OCI-M2 (cell line): ENCODE results near the gene HINFP.
"Not testable (repeated sequence)": the region's sequence is repeated elsewhere in the genome, so short reads cannot be mapped to it uniquely, and the experiment has no call there.

Source experiments
- DNase-seq: peaks from one replicate; lab custom pipeline; 2025; ENCODE audit not compliant: unreplicated experiment; lab: John Stamatoyannopoulos, UW

Gene HINFP

GRCh38 chr11:119116601-119117000 lies 4.8 kb upstream of the HINFP start:
- DNase-seq: no peak

- no peak for DNase-seq
These were observed 4.2 kb upstream of the HINFP start for GRCh38 chr11:119117004-119117706.

DNA sequence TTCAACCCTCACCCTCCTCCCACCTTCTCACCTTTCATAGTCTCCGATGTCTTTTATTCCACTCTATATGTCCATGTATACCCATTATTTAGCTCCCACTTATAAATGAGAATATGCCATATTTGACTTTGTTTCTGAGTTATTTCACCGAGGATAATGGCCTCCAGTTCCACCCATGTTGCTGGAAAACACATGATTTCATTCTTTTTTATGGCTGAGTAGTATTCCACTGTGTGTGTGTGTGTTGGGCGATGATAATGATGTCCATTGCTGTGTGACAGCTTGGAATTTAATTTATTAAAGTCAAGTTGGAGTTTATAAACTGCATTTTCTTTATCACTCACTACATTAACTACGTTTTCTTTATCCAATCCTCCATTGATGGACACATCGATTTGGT lies 3.2 kb upstream of the HINFP start:
- no peak for DNase-seq

DNA sequence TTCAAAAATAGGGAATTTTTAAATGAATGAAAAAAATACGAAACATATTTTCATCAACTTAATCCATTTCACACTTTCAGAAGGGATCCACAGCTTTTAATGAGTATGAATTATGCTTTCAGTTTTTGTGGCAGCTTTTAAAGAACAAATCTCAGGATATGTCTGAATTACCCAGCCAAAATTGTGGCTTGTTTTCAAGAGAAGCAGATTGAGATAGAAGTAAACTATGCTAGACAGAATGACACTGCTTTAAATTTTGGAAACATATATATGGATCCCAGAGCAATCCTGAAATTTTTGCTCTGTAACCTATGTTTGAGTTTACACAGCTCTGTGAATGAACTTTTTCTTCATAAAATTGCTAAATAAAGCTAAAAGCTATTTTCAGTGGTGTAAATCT lies 2.4 kb upstream of the HINFP start:
- DNase-seq: no peak

- DNase-seq: no peak
These were observed 757 bp upstream of the HINFP start for GRCh38 chr11:119120639-119121007.

DNA sequence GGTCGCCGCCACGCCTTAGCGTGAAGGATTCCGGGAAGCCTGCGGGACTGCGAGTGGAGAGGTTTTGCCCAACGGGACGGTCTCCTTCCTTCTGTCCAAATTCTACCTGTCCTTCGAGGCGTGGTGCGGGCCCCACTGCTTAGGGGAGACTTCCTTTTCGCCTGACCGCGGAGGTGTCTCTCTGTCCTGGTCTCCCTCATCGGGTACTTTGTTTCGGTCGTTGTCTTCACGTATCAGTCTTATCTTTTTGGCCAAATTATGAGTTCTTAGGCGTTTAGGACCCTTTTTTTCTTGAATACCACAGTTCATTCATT lies 388 bp downstream of the HINFP start:
- DNase-seq: no peak

DNA sequence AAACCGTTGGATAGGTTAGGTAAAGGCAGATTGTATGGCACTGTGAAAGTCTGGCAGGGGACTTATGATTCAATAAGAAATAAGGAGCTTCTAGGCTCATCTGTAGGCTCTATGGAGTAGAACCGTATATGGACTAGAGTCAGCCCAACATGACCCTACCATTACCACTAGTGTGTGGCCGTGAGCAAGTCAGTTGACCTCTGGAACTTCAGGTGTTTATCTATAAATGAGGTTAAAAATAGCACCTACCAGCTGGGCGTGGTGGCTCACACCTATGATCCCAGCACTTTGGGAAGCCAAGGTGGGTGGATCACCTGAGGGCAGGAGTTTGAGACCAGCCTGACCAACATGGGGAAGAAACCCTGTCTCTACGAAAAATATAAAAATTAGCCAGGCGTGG lies 4.4 kb downstream of the HINFP start:
- DNase-seq: no peak

GRCh38 chr11:119126675-119127268 lies 5.4 kb downstream of the HINFP start:
- no peak for DNase-seq

- DNase-seq: no peak
These were observed 9.3 kb downstream of the HINFP start for GRCh38 chr11:119130662-119131061.

DNA sequence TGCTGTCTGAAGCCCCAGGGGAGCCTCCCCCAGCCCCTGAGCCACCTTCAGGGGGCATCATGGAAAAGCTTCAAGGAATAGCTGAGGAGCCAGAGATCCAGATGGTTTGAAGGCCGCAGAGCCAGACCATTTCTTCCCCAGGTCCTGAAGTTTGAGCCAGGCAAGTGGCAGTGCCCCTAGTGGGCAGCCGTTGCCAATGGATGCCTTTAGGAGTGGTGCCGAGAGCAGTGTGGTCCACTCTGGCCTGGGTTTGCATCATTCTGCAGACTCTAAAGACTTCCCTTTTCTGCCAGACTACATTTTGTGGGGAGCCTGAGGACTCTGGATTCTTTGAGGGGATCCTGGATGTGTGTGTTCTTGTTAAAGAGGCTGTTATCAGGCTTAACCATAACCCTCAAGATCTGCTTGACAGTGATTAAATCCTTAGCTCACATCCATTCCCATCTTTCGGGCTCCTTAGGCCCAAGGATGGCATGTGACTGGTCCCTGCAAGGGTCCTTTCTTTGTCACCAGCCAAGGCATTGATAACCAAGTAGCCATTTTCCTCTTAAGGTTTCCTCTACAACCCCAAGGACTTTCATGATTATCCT lies 13.1 kb downstream of the HINFP start:
- no peak for DNase-seq

DNA sequence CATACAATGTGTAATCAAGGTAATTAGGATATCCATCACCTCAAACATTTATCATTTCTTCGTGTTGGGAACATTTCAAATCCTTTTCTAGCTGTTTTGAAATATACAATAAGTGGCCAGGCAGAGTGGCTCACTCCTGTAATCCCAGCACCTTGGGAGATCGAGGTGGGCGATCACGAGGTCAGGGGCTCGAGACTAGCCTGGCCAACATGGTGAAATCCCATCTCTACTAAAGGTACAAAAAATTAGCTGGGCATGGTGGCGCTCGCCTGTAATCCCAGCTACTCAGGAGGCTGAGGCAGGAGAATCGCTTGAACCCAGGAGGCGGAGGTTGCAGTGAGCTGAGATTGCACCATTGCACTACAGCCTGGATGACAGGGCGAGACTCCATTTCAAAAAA lies 17.9 kb downstream of the HINFP start:
- DNase-seq: not testable (repeated sequence)

DNA sequence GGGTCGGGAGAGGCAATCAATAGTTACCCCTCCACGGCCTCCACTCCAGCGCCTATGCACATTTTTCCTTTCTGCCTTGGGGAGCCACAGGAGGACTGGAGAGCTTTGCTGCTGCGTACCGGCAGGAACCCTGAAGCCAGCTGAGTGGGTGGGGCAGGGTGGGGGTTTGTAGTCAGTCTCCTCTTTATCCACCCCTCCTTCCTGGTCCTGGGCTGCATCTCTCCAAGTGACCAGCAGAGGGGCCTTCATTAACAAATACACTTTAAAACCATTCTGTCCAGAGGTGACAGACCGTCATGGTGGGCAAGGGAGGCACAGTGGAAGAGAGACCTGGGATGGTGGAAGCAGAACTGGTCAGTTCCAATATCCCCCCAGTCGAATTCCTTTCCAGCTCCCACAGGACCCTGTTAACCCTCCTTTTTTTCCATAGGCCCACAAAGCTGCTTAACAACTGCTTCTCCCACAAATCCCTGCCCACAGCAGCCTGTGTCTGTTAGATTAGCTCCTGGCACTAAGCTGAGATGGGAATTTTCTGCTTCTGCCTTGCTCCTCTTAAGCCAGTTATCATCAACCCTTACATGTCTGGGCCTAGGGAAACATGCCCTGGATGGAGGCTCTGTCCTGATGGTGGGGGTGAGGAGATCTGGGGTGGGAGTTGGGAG lies 23.6 kb downstream of the HINFP start:
- DNase-seq: no peak

DNA sequence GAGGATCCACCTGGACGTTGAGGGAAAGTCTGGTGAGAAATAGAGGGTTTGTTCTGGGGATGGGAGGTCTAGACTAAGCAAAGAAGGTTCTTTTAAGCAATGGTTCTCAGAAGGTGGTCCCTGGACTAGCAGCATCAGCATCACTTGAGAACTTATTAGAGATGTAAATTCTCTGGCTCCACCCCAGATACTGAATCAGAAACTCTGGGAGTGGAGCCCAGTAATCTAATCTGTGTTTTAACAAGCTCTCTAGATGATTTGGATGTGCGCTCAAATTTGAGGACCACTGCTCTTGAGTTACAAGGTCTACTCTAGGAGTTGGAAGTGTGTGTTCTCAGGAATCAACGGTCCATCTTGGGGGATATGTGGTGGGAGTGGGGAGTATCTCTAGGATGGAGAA lies 24.2 kb downstream of the HINFP start:
- no peak for DNase-seq

DNA sequence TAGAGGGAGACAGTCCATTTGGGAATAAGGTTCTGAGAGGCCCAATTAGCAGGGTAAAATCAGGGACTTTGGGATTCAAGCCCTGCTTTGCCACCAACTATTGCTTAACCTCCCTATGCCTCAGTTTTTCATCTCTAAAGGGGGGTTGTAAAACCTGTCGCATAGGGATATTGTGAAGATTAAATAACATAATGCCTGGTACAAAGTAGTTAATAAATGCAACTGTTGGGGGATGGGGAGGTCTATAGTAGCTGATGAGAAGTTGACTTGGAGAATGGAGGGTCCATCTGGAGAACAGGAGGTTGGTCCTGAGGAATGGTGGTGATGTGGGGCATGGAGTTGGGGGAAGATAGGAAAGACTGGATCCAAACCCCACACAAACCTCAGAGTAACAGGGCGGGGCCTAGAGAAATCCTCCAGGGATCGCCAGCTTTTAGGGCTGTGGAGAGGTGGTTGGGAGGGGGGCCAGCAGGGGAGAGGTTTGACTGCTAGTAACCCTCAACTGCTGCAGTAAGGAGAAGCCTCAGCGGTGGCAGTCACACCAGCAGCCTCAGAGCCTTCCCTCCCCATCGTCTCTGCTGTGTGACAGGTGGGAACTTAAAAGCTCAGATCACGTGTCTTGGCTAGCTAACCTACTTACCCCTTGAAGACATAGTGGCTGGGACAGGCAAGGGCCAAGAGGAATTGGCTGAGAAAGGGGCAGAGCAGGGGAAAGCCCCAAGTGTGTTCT lies 26.4 kb downstream of the HINFP start:
- DNase-seq: no peak

- DNase-seq: no peak
These were observed 27.3 kb downstream of the HINFP start for GRCh38 chr11:119148720-119149017.

DNA sequence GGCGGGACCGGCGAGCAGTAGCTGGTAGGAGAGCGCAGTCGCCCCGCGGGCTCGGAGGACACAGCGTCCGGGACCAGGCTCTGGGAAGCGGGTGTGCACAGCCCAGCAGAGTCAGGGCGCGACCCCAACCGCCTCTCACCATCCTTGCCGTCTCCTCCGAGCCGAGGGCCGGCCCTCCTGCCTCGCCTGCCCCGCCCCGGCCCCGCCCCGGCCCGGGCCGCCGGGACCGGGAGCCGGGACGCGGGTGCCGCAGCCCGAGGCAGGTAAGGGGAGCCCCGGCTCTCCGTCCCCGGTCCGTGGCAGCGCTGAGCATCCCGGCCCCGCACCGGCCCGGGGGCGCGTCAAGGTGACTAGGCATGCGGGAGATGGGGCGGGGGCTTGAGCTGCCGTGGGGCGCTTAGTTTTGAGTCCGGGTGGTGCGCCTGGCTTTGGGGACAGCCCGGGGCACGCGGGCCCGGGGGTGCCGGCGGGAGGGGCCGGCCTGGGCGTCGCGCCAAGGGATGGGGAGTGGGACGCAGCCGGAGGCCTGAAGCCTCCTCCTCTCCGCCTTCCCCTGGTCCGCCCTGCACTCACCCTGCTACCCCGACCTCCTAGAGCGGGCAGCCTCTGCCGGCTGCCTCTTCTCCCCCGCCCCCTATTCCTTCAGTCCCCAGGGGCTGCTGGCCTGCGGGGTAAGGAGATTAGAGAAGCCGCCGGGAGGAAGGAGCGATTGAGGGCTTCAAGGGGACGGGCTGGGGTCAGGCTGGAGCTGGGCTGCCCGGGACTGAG lies 27.8 kb downstream of the HINFP start, which contains the start of gene ABCG4:
ABCG4 (plus strand) TSS at position 35 of the 768 bp plus-strand sequence. CDS start 914 bp downstream, outside the sequence.
- DNase-seq: no peak

DNA sequence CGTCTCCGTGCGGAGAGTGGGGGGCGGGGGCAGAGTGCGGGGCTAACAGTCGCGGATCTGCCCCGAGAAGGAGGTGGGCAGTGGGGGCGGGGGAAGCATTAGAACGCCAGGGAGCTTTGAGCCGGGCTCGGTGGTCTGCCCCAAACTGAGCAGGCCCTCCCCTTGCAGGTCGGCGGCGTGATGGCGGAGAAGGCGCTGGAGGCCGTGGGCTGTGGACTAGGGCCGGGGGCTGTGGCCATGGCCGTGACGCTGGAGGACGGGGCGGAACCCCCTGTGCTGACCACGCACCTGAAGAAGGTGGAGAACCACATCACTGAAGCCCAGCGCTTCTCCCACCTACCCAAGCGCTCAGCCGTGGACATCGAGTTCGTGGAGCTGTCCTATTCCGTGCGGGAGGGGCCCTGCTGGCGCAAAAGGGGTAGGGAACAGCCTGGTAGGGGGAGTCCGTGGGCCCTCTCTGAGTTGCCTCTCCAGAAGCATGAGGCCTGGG lies 28.5 kb downstream of the HINFP start:
- no peak for DNase-seq

GRCh38 chr11:119152043-119152442 lies 30.7 kb downstream of the HINFP start:
- DNase-seq: no peak

GRCh38 chr11:119152604-119153003 lies 31.2 kb downstream of the HINFP start:
- DNase-seq: no peak

DNA sequence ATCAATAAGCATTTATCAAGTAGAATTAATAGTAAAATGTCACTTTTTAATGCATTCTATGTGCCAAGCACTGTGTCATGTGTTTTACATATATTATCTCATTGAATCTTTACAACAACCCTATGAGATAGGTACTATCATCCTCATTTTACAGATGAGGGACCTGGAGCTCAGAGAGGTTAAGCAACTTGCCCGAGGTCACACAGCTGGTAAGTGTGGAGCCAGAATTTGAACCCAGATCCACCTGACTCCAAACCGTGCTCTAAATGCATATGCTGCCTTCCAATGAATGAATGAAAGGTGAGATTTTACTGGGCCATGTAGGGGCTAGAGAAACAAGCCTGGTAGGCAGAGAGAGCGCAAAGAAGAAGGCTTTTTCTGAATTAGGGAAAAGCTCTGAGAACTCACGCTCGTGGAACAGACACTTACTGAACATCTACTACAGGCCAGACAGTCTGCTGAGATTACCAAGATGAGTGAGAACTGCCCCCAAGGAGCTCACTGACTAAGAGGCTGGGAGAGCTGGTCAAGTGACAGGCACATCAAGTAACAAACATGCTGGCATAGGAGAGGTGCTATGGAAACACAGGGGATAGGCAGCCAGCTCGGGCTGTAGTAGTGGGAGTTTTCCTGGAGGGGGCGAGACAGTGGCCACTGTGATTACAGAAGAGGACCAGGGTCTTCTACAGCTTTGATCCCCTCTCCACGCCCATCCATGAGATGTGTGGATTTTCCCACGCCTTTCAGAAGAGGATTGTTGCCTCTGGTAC lies 31.9 kb downstream of the HINFP start:
- no peak for DNase-seq
